ENCODE measurements around the gene ZSWIM6. TPM values are rescaled to one million over a fixed set of nuclear protein-coding genes. Genes with fewer than 3 reads are reported as not detected.

ZSWIM6 gene
- total and polyA plus RNA-seq, 2 experiments from 2014 or later, result 3.9 to 6.0 TPM

- TF ChIP-seq ZNF462 (CRISPR knock-in tag; IDR thresholded peaks at IDR 0.05) (no peak), ZNF114 (CRISPR knock-in tag; IDR thresholded peaks at IDR 0.05) (no peak), CREB1 (CRISPR knock-in tag; IDR thresholded peaks at IDR 0.05; ENCODE audit: low read depth) (no peak), JUNB (IDR thresholded peaks at IDR 0.05; ENCODE audit: unreplicated experiment) (no peak)
Observed at GRCh38 chr5:61328791-61329549, 3.1 kb upstream of the ZSWIM6 start (continued).

- Histone ChIP-seq H3K9me2 (ENCODE audit: insufficient read depth) (no peaks in the 10 kb centered on the region), H3K27ac (ENCODE audit: low read depth) (no peak overlapping the region)
Observed at GRCh38 chr5:61329550-61330128, 2.4 kb upstream of the ZSWIM6 start.

More at GRCh38 chr5:61329550-61330128, 2.4 kb upstream of the ZSWIM6 start:
- peak; percentile 28 for DNase-seq (ENCODE audit: low spot score)
- H2AFZ ChIP-seq, result no peak overlapping the region
- peaks cover 38% of the 10 kb centered on the region for H3K4me1 Mint-ChIP-seq
- no peaks in the 10 kb centered on the region for H3K36me3 ChIP-seq (ENCODE audit: insufficient read depth)
- H3K36me3 Mint-ChIP-seq (ENCODE audit: low read depth), result peaks cover 2% of the 10 kb centered on the region; the same call in 1 of the 3 replicates
- H3K4me2 ChIP-seq, result peak overlapping the region; percentile 85
- peaks cover 83% of the 10 kb centered on the region for H3K27me3 ChIP-seq (ENCODE audit: insufficient read depth)
- no peak overlapping the region for H3K27ac Mint-ChIP-seq
- H3F3A ChIP-seq (replicated peaks; ENCODE audit: low read depth), result 0 out of 2 replicates have a peak, but pooled peaks cover 2% of the 10 kb centered on the region
- peaks cover 3% of the 10 kb centered on the region; the same call in 2 of the 3 replicates for H3K9me3 Mint-ChIP-seq
- peaks cover 23% of the 10 kb centered on the region for H3K4me1 ChIP-seq (ENCODE audit: insufficient read depth)
- H3K4me3 Mint-ChIP-seq, result peak overlapping the region; percentile 85
- H3K79me2 ChIP-seq (replicated peaks; ENCODE audit: insufficient read depth), result peaks cover 9% of the 10 kb centered on the region; the same call in 1 of the 2 replicates
- H3K27me3 Mint-ChIP-seq (ENCODE audit: insufficient read depth, low read depth, poor library complexity), result peaks cover 48% of the 10 kb centered on the region
- H4K20me1 ChIP-seq (replicated peaks; ENCODE audit: insufficient read depth), result peaks cover 14% of the 10 kb centered on the region
- no peak for ATAC-seq
- no peak for TF ChIP-seq CTCF (conservative IDR thresholded peaks at IDR 0.05; ENCODE audit: low read depth in 2 of 2)
- TF ChIP-seq POLR2AphosphoS5 (IDR thresholded peaks at IDR 0.05; ENCODE audit: low read depth), result no peak
- TF ChIP-seq JUNB (IDR thresholded peaks at IDR 0.05; ENCODE audit: unreplicated experiment), result no peak
- H3K4me3 ChIP-seq, result peak overlapping the region; percentile 68

Measured in GM23338 (cell line).